HG02970 (cell line): ENCODE measurements around the gene CDX2.

Experiments used
- ATAC-seq: cut with Tn5 transposase; IDR thresholded peaks from one replicate; pipeline ENCODE4 v1.9.1; 2021; ENCODE audit warnings: mild to moderate bottlenecking, moderate library complexity, moderate number of reproducible peaks; ENCODE audit not compliant: unreplicated experiment, low FRiP score

The CDX2 gene

DNA sequence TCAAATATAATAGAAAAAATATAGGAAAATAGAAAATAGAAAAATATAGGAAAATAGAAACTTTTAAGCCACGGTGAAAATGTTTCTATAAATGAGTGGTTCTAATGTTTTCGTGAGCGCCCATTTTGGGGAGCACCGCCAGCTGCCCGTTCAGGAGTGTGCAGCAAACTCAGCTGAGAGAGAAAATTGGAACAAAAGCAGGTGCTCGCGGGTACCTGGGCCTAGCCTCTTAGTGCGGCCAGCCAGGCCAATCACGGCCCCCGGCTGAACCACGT lies 49.5 kb downstream of the CDX2 start:
- no peak for ATAC-seq

GRCh38 chr13:27918918-27919658 lies 50.0 kb downstream of the CDX2 start:
- no peak for ATAC-seq

DNA sequence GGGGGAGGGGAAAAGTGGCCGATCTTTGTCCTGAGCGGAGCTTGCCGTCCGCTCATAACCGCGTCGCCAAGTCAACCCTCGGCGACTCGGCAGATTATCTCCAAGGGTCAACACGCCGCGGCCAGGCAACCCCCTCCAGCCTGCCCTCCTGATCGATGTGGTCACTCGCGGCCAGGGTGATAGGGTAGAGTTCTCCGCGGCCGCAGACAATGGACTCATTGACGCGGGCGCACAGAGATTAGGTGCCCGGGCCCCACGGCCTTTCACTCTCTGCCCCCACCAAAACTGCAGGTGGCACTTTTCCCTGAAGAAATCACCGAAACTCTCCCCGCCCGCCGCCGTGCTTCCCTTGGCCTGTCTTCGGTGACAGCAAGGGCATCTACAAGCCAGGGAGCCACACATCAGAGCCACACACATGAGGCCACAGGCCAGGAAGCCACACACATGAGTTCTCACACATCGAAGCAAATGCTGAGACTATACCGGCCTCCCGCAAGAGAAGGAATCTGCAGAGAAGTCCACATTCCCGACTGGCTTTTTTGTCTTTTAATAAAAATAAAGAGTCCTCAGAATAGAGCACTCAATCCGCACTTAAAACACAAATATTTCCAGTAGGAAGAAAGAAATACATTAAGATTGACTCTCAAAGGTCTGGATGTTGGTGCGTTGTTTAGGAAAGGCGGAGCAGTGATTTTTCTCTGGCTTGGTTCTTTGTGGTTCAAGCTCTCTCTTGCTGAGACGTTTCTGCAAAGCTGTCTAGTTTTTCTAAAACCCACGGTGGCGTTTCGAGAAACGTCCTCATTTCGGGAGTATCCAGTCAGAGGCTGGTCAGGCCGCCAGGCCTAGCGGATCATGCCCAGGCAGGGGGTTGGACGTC lies 50.8 kb downstream of the CDX2 start:
- no peak for ATAC-seq

GRCh38 chr13:27917121-27917947 lies 51.8 kb downstream of the CDX2 start:
- no peak for ATAC-seq

DNA sequence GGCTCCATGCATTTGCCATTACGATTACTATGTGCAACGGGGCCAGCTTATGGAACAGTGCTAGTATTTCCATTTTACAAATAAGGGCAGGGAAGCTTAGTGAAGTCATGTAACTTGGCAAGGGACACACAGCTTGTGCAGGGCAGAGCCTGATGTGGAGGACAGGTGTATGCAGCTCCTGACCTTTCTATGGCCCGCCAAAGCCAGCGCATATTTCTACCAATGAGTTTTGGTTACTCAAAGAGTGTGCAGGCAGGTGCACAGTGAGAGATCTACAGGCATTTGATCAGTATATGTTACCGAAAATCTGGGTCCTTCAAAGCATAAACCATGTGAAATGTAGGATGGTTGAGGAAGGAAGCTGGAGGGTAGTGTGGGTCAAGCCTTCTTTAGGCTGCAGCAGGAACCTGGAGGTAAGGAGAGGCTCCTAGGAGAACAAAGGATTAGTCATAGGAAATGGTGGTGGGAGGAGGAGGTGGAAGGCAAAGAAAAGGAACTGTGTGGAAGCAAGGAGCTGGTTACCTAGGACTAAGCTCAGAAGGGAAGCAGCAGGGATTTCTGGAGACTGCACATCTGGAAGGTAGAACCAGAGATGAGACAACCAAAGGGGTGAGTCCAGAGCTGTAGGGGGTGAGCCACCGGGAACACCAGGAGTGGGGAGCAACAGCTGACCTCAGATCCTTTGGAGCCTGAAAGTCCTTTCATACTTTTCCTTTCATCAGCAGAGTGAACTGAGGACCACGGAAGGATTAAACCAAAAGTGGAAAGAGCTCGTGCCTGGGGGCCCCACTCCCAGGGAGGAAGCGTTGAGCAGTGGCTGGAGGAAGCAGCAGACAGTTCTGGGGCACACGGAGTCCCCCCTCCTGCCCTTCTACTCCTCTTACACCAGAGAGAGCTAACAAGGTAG lies 53.6 kb downstream of the CDX2 start:
- no peak for ATAC-seq

GRCh38 chr13:27913160-27913559 lies 56.0 kb downstream of the CDX2 start:
- no peak for ATAC-seq

DNA sequence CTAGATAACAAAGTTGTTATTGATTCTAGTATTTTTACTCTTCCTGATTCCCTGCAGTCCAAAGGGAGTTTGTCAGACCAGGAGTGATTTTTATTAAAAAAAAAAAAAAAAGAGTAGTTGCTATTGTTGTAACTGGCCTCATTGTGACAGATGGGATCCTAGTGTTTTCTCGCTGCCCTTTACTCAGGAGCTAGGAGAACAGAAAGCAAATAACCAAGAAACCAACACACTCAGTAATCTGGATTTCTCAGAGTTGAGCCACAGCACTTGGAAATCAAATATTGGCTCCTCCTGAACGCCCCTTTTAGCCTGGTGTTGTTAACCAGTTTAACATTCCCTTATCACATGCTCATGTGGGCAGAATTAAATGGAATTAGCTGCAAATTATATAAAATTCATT lies 57.6 kb downstream of the CDX2 start:
- no peak for ATAC-seq
